Left ventricle myocardium superior (tissue), 1 donor: Measurements from ENCODE around the gene CACNB4. TPM values are rescaled to one million over a fixed set of nuclear protein-coding genes. Genes with fewer than 3 reads are reported as not detected.
A peak's percentile ranks its signal among the peaks of the same experiment; 100 is the strongest.
"Not testable (repeated sequence)": the region's sequence is repeated elsewhere in the genome, so short reads cannot be mapped to it uniquely, and the experiment has no call there.

Experiments used
- ATAC-seq: fragments of 200-7000 bp; cut with Tn5 transposase; one replicate; pipeline ENCODE4 v1.9.1; 2020; ENCODE audit warnings: mild to moderate bottlenecking, moderate library complexity
- DNase-seq: peaks from one replicate; pipeline ENCODE4 v3.0.0-alpha.2; 2020
- intact Hi-C: fragments of 100-400 bp; cut with micrococcal nuclease; formaldehyde crosslinking; loops from one replicate; pipeline ENCODE4 v1.11.0; 2022
- total RNA-seq: library from RNA; stranded (reverse); fragmentation: NEBNext Ultra II Directional; extraction: Animal tissue kit (Norgen Biotek cat#: 25700); gene quantifications from one replicate; pipeline ENCODE4 v1.2.1, GENCODE V29; 2021
- donor health status: DM: no; HTN: yes; CAD: no; lungs with severe emphysema.

The CACNB4 gene
- total RNA-seq, 1 donor from 2014 or later, result 0.32 TPM

GRCh38 chr2:151886241-151886640 lies 212.6 kb downstream of the CACNB4 start:
- DNase-seq, result no peak
- ATAC-seq, result no peak
- intact Hi-C loops, result no loop called here

- ATAC-seq (no peak), DNase-seq (no peak)
- intact Hi-C loops, result no loop called here
Observed at GRCh38 chr2:151882786-151883445, 215.9 kb downstream of the CACNB4 start.

GRCh38 chr2:151881342-151881741 lies 217.5 kb downstream of the CACNB4 start:
- DNase-seq (no peak), ATAC-seq (no peak)
- intact Hi-C loops, result no loop called here

- DNase-seq (no peak), ATAC-seq (no peak)
- intact Hi-C loops, result no loop called here
Observed at GRCh38 chr2:151880586-151880985, 218.3 kb downstream of the CACNB4 start.

- intact Hi-C loops, result no loop called here
Observed at GRCh38 chr2:151878655-151879563, 219.9 kb downstream of the CACNB4 start.

GRCh38 chr2:151878204-151878603 lies 220.6 kb downstream of the CACNB4 start:
- intact Hi-C loops, result no loop called here
- ATAC-seq, result no peak
- DNase-seq, result no peak

More at GRCh38 chr2:151878655-151879563, 219.9 kb downstream of the CACNB4 start:
- ATAC-seq (no peak), DNase-seq (no peak)

- ATAC-seq, intact Hi-C loops: not testable (repeated sequence)
Observed at GRCh38 chr2:151875631-151876030, 223.2 kb downstream of the CACNB4 start.

GRCh38 chr2:151872463-151872862 lies 226.4 kb downstream of the CACNB4 start:
- intact Hi-C loops, result no loop called here
- ATAC-seq (no peak), DNase-seq (no peak)

More at GRCh38 chr2:151875631-151876030, 223.2 kb downstream of the CACNB4 start:
- not testable (repeated sequence) for DNase-seq

GRCh38 chr2:151869291-151869690 lies 229.6 kb downstream of the CACNB4 start:
- ATAC-seq (no peak), DNase-seq (no peak)
- intact Hi-C loops, result no loop called here

GRCh38 chr2:151862700-151863099 lies 236.1 kb downstream of the CACNB4 start:
- intact Hi-C loops, result no loop called here
- no peak for ATAC-seq

GRCh38 chr2:151861174-151861573 lies 237.7 kb downstream of the CACNB4 start:
- intact Hi-C loops, result no loop called here
- ATAC-seq, result no peak
- DNase-seq, result no peak

More at GRCh38 chr2:151862700-151863099, 236.1 kb downstream of the CACNB4 start:
- no peak for DNase-seq

- no peak for ATAC-seq
- intact Hi-C loops, result no loop called here
Observed at GRCh38 chr2:151860613-151861146, 238.2 kb downstream of the CACNB4 start.

GRCh38 chr2:151860210-151860609 lies 238.6 kb downstream of the CACNB4 start:
- intact Hi-C loops, result no loop called here
- ATAC-seq, result no peak

More at GRCh38 chr2:151860613-151861146, 238.2 kb downstream of the CACNB4 start:
- DNase-seq, result no peak

GRCh38 chr2:151857650-151858049 lies 241.2 kb downstream of the CACNB4 start:
- DNase-seq (no peak), ATAC-seq (no peak)
- intact Hi-C loops, result no loop called here

More at GRCh38 chr2:151860210-151860609, 238.6 kb downstream of the CACNB4 start:
- no peak for DNase-seq

GRCh38 chr2:151855111-151855510 lies 243.7 kb downstream of the CACNB4 start:
- intact Hi-C loops, result no loop called here
- ATAC-seq (no peak), DNase-seq (no peak)

GRCh38 chr2:151853070-151853758 lies 245.6 kb downstream of the CACNB4 start:
- ATAC-seq, result no peak
- intact Hi-C loops, result no loop called here

GRCh38 chr2:151852260-151853069 lies 246.4 kb downstream of the CACNB4 start:
- intact Hi-C loops, result no loop called here
- peak; percentile 48 for ATAC-seq

More at GRCh38 chr2:151853070-151853758, 245.6 kb downstream of the CACNB4 start:
- DNase-seq, result no peak

GRCh38 chr2:151851761-151852160 lies 247.1 kb downstream of the CACNB4 start:
- intact Hi-C loops, result no loop called here
- ATAC-seq, result peak; percentile 82
- no peak for DNase-seq

More at GRCh38 chr2:151852260-151853069, 246.4 kb downstream of the CACNB4 start:
- DNase-seq, result no peak
